Activated T-cell treated with anti-CD3 and anti-CD28 coated beads for 24 hours (primary cell): Measurements from ENCODE around the gene KCTD19.

Source experiments
- DNase-seq: peaks from one replicate; pipeline ENCODE4 v3.0.0-alpha.2; 2020; ENCODE audit warnings: low read depth

Gene KCTD19

DNA sequence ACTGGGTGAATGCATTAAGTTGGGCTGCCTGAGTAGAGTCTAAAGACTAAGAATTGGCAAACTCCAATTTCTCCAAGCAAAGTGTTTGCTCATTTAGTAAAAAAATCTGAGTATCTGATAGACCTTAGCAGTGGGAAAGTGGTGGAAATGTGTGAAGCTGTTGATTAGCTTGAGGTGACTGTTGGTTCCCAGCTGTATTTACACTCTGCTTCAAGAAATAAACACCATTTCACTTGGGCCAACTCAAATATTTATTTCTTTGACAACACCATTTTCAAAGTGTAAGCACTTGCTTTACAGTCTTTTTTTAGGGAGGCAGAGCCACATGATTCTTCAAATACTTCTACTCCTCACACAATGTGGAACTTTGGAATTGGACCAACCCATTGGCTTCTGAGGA lies 8.7 kb downstream of the KCTD19 start:
- no peak for DNase-seq

DNA sequence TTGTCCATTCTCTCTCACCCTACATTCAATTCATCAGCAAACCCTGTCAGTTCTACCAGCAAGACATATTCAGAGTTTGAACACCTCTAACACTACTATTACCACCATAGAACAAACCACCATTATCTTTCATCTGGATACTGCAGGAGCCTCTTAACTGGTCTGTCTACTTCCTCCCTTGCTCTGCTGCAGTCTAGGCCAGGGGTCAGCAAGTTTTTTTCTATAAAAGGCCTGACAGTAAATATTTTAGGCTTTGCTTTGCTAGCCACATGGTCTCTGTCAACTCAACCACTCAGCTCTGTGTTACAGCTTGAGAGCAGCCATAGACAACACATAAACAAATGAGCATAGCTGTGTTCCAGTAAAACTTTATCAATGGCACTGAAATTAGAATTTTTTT lies 13.8 kb downstream of the KCTD19 start:
- DNase-seq, result no peak

- peak; percentile 80 for DNase-seq
These were observed 14.7 kb downstream of the KCTD19 start for GRCh38 chr16:67311607-67312488.

GRCh38 chr16:67310561-67310960 lies 16.0 kb downstream of the KCTD19 start:
- no peak for DNase-seq

DNA sequence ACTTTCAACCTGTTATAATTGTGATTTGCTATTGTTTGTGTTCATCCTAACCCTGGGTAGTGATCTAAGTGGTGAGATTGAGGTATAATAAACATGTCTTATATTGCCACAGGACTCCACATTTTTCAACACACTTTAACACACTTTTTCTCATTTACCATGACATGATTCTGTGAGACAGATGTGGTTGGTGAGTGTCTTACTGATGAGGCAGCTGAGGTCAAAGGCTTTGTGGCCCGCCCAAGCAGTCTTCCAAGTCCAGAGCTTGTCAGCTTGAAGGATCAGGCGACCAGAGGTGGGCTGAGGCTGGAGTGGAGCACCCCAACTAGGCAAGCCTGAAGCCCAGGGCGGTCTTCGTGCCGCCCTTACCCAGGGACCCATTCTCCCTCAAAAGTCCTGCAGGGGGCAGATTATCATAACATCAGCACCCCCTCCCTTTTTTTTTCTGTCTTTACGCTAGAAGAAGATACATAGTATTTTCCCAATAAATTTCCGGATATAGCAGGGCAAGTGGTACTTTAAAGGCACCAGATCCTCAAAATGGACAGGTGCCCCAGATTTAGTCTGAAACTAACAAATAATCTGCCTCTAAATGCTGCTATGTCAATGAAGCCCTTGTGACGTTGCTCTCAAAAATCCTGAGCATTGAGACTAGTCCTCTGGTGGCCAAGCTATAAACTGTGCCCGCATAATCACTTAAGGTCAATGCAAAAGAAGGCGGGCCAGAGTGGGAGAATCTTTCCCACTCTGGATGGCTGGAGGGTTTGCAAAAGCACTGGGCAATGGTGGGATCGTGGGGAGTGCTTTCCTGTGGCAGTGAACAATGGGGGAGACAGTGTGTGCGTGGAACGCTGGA lies 21.1 kb downstream of the KCTD19 start:
- no peak for DNase-seq

DNA sequence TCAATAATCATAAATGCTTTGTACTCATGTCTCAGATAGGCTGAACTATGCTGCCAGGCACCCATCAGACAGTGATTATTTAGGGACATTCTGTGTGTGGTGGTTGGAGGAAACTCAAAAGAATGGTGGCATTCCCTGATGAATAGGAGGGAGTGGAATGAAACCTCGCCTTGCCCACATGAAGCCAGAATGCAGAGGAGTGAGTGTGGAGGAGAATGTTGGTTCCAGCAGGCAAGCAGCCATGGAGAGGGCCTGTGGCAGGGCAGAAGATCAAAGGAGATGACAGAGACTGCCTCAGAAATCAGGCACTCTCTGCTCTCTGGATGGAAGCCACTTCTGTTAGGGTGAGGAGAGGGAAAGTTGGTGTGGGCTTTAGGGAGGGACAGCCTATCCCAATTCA lies 22.5 kb downstream of the KCTD19 start:
- DNase-seq, result no peak

DNA sequence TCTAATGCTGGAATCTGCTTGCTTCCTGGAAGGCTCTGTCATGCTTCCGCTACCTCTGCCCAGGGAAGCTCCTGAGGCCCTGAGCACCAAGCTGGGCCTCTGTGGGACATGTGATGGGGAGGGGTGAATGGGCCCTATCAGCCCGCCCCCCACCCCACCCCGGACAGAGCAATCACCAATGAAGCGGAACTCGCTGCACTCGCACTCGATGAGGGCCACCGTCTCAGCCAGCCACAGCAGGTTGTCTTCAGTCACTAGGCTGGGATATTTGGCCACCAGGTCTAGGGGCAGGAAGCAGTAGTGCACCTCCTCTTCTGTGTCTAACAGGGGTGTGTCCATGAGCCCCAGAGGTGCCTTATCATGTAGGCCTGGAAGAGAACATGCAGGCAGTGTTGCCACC lies 23.6 kb downstream of the KCTD19 start:
- no peak for DNase-seq

DNA sequence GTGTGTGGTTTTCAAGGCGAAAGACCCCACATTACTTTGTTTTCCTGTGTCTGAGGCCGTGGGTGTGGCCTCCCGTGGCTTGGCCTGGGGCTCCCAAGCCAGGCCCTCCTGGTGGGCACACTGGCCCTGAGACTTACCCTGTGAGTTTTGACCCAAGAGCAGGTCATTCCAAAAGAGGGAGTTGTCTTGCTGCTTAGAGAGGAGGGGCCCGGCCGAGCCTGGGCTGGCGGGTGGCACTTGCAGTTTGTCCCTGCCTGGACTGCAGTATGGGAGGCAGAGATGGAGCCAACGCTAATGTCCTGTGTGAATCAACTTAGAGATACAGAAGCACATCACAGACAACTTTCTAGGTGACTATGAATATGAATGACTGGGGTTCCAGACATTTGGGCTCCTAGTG lies 24.5 kb downstream of the KCTD19 start:
- no peak for DNase-seq

DNA sequence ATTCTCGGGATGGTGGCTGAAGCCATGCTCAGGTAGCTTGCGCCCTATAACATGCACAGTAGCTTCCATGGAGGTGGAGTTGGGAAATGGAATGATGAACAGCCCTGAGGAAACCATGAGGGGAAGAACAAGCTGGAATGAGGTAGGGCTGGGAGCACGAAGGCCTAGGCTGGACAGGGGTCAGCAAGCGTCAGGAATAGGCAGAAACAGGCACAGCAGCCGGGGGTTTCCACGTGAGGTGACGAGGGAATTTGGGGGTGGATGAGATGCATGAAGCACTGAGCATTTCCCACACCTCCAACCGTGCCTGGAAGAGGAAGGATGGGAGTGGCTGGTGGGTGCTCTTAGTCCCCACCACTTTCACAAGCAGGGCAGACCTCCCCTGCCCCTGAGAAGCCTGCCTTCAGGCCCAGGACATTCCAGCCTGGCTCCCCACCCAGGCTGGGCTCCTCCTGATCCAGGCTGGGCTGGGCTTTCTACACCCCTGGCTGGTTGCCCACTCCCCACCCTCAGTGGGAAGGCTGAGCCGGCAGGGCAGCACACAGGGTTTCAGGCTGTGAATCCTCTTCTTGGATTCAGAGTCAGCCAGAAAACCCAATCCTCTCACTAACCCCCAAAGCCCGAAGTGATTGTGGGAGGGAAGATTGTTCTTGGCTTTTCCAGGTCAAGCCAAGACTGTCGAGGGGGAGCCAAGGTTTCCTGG lies 25.3 kb downstream of the KCTD19 start:
- DNase-seq, result no peak

DNA sequence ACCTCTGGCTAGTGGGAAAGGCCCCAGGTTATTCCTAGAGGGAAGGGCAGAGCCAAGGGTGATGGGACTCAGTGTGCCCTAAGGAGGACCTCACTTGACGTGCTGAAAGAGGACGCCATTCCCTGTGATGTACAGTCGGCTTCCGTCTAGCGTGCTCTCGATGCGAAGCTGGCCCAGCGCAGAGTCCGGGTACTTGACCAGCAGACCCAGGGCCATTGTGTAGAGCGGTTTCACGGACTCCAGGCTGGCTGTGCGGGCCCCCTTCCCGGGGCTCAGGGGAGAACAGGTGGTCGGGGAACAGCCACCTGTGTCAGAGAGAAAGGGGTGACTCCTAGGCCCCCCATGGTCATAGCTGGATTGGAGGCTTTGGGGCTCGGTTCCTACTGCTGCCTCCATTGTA lies 27.3 kb downstream of the KCTD19 start:
- DNase-seq, result no peak

GRCh38 chr16:67298277-67298676 lies 28.3 kb downstream of the KCTD19 start:
- DNase-seq, result no peak

- no peak for DNase-seq
These were observed 30.1 kb downstream of the KCTD19 start for GRCh38 chr16:67296420-67296819.

DNA sequence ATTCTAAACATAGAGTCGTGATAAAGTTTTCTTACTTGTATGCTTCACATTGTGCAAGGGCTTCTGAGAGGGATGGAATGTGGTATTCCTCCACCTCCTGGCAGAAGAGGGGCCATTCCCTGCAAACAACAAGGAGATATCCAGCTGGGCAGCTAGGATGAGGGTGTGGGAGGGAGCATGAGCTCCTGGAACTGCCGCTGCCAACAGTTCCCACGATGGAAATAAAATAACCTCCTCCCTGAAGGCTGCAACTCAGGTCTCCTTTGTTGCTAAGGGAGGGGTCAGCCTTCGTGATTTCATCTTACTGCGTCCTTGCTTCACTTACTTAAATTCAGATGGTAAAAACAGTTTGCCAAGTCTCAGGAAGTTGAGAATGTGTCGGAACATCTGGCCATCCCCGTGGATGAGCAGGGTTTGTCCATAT lies 31.6 kb downstream of the KCTD19 start:
- no peak for DNase-seq

GRCh38 chr16:67294171-67294757 lies 32.3 kb downstream of the KCTD19 start:
- DNase-seq, result no peak

DNA sequence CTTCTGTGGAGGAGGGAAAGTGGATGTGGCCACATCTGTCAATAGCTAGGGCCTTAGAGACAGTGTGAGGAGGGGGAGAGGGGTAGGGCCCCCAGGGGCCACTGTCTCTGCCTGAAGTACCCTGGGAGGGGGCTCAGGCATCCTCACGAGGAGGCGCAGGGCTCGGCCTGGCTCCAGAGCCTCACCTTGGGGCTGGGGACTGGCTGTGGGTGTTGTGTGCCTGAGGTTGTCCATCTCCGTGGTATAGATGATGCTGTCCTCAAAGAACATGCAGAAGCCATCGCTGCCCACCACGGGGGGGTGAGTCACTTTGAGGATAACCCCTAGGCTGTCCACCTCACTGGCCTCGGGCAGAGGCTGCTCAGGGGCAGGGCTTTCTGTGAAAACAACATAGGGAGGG lies 35.1 kb downstream of the KCTD19 start:
- no peak for DNase-seq

DNA sequence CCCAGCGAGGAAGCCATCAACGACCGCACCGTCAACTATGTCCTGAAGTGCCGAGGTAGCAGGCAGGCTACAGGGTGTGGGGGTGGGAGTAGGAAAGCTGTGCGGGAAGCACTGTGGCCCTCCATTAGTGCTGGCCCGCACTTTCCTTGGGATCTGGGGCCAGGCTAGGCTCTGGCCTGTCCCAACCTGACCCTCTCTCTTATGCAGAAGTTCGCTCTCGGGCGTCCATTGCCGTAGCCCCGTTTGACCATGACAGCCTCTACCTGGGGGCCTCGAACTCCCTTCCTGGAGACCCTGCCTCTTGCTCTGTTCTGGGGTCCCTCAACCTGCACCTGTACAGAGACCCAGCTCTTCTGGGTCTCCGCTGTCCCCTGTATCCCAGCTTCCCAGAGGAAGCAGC lies 38.6 kb downstream of the KCTD19 start:
- no peak for DNase-seq

- DNase-seq, result no peak
These were observed 39.9 kb downstream of the KCTD19 start for GRCh38 chr16:67286441-67287235.

GRCh38 chr16:67284699-67285646 lies 41.6 kb downstream of the KCTD19 start:
- no peak for DNase-seq

DNA sequence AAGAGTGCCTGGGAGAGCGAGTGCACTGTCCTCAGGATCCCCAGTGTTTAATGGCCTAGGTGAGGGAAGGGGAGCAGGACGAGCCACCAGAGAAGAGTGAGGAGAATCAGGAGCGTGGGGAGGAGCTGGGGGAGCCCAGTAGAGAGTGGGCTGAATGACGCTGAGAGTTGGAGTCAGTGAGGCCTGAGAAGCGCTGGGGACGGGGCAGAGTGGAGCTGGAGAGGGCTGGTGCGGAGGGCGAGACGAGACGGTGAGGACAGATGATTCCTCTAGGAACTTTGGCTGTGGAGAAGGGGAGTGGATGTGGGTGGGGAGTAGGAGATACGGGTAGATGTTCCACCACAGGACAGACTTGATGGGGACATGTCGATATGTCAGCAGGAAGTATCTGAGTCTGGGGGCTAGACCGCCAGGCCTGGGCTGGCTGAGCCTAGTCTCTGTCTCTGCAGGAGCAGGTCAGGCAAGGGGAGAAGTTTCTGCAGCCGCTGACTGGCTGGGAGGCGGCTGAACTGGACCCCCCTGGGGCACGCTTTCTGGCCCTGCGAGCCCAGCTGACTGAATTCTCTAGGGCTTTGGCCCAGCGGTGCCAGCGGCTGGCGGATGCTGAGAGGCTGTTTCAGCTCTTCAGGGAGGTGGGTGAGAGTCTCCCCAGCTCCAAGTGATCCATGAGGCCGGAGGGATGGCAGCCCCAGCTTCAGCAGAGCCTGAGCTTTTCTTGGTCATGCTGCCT lies 42.5 kb downstream of the KCTD19 start:
- no peak for DNase-seq
